ENCODE results near the gene SLC30A1. TPM values are rescaled to one million over a fixed set of nuclear protein-coding genes. Genes with fewer than 3 reads are reported as not detected.

Gene SLC30A1
- total RNA-seq, 1 donor from 2014 or later: 6.9 TPM

DNA sequence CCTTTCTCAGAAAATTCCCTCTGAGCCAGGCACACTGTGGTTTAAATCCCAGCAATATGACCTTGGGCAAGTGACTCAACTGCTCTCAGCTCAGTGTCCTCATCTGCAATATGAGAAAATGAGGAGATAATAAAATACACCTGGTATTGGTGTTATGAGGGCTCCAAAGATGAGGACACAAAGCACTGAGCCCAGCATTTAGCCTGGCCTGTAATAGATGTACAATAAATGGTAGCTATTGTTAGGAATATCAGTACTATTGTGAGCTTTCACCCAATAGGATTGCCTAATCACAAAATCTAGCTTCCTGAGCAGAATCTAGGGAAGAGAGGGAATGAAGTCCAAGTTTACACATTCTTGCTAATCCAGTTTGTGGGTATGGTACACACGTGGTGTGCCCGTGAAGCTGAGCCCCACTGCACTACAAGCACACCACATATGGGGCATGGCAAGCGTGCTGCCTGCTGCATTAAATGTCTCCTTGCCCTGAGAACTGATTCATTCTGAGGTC, 24.3 kb upstream of the SLC30A1 start:
- no peak for DNase-seq (ENCODE audit: low read depth)
- TF ChIP-seq, protein P1, sequence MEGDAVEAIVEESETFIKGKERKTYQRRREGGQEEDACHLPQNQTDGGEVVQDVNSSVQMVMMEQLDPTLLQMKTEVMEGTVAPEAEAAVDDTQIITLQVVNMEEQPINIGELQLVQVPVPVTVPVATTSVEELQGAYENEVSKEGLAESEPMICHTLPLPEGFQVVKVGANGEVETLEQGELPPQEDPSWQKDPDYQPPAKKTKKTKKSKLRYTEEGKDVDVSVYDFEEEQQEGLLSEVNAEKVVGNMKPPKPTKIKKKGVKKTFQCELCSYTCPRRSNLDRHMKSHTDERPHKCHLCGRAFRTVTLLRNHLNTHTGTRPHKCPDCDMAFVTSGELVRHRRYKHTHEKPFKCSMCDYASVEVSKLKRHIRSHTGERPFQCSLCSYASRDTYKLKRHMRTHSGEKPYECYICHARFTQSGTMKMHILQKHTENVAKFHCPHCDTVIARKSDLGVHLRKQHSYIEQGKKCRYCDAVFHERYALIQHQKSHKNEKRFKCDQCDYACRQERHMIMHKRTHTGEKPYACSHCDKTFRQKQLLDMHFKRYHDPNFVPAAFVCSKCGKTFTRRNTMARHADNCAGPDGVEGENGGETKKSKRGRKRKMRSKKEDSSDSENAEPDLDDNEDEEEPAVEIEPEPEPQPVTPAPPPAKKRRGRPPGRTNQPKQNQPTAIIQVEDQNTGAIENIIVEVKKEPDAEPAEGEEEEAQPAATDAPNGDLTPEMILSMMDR (conservative IDR thresholded peaks at IDR 0.05; ENCODE audit: low read depth, low read length): no peak
- H3K4me3 ChIP-seq (ENCODE audit: low read depth, low read length): no peak overlapping the region

DNA sequence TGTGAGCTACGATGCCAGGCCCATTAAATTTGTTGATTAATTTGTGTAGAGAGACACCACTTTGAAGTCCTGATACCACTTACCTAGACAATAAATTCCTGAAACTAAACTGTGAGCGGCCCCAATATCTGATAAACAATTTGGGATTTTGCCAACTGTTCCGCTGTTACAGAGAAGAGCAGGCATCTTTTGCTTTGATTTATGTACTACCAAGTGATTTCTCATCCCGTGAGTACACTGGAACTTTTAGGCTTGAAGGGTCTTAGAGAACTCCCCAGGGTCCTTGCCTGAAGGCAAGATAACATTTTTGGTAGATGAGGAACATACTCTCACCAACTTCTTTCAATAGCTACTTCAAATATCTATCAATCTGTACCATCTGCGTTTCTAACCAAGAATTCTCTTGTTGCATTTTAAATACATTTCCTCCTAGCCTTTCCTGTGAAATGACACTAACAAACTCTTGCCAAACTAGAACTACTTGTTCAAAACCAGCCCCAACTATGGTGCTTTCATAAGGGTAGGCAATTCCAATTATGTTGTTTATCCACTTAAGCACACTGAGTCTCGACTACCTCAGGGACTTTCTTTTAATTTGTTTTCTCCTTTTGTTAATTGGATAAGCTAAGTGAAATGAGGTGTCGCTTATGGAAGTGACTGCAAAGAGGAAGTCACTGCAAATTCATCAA, 23.2 kb upstream of the SLC30A1 start:
- no peak for DNase-seq (ENCODE audit: low read depth)
- no peak overlapping the region for H3K4me3 ChIP-seq (ENCODE audit: low read depth, low read length)
- TF ChIP-seq, protein P1 (conservative IDR thresholded peaks at IDR 0.05; ENCODE audit: low read depth, low read length): no peak

DNA sequence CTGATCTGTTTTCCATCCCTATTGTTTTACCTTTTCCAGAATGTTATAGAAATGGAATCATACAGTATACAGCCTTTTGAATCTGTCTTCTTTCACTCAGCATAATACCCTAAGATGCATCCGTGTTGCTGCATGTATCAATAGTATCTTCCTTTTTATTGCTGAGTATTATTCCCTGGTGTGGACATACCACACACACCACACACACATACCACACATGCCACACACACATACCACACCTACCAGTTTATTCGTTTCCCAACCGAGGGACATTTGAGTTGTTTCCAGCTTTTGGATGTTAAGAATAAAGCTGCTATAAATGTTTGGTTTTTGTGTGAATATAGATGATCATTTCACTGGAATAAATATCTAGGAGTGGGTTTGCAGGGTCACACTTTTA, 22.2 kb upstream of the SLC30A1 start:
- no peak for DNase-seq (ENCODE audit: low read depth)
- no peak overlapping the region for H3K4me3 ChIP-seq (ENCODE audit: low read depth, low read length)
- TF ChIP-seq, protein P1 (conservative IDR thresholded peaks at IDR 0.05; ENCODE audit: low read depth, low read length): no peak

DNA sequence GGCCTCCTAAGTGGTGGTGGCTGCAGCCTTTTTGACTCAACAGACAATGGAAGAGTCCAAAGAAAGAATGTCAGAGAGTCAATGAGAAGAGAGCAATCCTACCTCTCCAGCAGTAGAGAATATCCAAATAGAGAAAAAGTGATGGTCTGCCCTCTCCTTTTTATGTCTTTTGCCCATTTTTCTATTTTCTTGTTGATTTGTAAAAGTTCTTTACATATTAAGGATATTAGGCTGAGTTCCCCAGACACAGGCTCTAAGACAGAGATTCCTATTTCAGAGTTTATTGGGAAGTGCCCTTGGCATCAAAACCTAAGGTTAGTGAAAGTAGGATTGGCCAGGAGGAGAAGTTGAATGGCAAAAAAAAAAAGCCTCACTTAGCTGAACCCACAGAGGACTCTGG, 20.3 kb upstream of the SLC30A1 start:
- TF ChIP-seq, protein P1 (conservative IDR thresholded peaks at IDR 0.05; ENCODE audit: low read depth, low read length): no peak
- no peak overlapping the region for H3K4me3 ChIP-seq (ENCODE audit: low read depth, low read length)
- DNase-seq (ENCODE audit: low read depth): no peak

DNA sequence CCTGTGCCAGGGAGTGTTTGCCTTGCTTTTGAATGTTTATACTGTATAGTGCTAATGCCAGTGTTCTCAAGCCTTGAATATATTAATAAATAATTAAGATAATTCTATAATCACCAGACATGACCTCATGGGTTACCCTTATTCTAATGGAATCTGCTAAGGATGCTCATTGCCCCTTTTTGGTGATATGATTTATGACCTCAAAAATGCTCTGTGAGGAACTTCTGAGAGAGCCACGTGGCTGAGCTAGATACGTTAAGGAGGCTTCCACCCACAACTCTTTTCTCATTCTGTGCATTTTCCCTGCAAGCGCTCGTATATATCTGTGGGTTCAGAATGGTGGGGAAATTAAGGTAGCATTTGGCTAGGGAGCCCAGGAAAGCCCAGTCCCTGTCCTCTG, 19.6 kb upstream of the SLC30A1 start:
- TF ChIP-seq, protein P1 (conservative IDR thresholded peaks at IDR 0.05; ENCODE audit: low read depth, low read length): no peak
- no peak for DNase-seq (ENCODE audit: low read depth)
- H3K4me3 ChIP-seq (ENCODE audit: low read depth, low read length): no peak overlapping the region

DNA sequence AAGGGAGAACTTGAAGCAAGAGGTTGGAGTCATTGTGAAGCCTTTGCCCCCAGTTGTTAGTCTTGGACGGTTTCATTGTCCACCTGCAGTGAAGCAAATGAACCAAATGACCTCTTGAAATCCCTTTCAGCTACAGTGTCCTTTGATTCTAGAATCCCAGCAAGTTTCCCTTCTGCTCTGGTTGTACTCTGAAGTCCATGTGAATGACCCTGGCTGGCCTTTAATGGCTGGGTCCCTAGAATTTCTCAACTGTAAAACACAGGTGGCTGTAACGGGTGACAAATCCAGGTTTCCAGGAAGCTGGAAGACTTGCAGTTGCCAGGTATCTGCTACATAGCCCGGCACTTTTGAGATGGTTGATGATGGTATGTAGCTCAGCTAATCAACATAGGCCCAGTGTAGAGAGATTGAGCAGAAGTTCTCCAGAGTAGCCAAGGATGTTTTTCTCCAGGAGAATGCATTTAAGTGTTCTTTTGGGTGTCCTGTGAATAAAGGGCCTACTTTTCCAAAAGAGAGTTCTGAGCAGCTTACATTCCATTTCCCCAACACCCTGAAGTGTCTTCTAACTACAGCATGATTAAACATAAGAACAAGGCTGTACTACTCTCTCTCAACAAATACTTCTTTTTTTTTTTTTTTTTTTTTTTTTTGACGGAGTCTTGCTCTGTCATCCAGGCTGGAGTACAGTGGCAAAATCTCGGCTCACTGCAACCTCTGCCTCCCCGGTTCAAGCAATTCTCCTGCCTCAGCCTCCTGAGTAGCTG, 17.6 kb upstream of the SLC30A1 start:
- H3K4me3 ChIP-seq (ENCODE audit: low read depth, low read length): no peak overlapping the region
- TF ChIP-seq, protein P1 (conservative IDR thresholded peaks at IDR 0.05; ENCODE audit: low read depth, low read length): no peak
- DNase-seq (ENCODE audit: low read depth): no peak
